Keratinocyte (primary cell): ENCODE results near the gene CEACAM19. TPM values are rescaled to one million over a fixed set of nuclear protein-coding genes. Genes with fewer than 3 reads are reported as not detected.

ENCODE experiments used
- DNase-seq: peaks from one replicate; pipeline ENCODE4 v3.0.0-alpha.2; 2011; ENCODE audit warnings: low read depth, missing footprints, low spot score
- FAIRE-seq: peaks from 2 replicates; lab custom pipeline; 2011; peaks lifted over from hg19 to GRCh38; lab: Jason Lieb, UNC
- H2AFZ ChIP-seq: 2 replicates; pipeline ENCODE4 v1.6.0; 2012; ENCODE audit warnings: low read length, control low read depth, inconsistent platforms; ENCODE audit not compliant: control insufficient read depth
- H3K27ac ChIP-seq: 2 replicates; pipeline ENCODE4 v1.5.1; 2011; ENCODE audit warnings: low read length; ENCODE audit not compliant: control insufficient read depth, insufficient read depth
- H3K27me3 ChIP-seq: 3 replicates; pipeline ENCODE4 v1.6.0; 2011; ENCODE audit warnings: low read length; ENCODE audit not compliant: control insufficient read depth, insufficient read depth; ENCODE audit errors: extremely low read depth
- H3K36me3 ChIP-seq, 2 experiments: 2 replicates in 1 of 2; 3 replicates in 1 of 2; pipeline ENCODE4 v1.5.1; 2011; ENCODE audit warnings: low read length in 2 of 2, mild to moderate bottlenecking in 1 of 2; ENCODE audit not compliant: control insufficient read depth in 2 of 2, insufficient read depth in 2 of 2; ENCODE audit errors: extremely low read depth in 1 of 2
- H3K4me1 ChIP-seq: 3 replicates; pipeline ENCODE4 v1.5.1; 2011; ENCODE audit warnings: low read length; ENCODE audit not compliant: control insufficient read depth, insufficient read depth; ENCODE audit errors: extremely low read depth
- H3K4me2 ChIP-seq: 3 replicates; pipeline ENCODE4 v1.6.0; 2011; ENCODE audit warnings: low read depth, low read length; ENCODE audit not compliant: control insufficient read depth, insufficient read depth; ENCODE audit errors: extremely low read depth
- H3K4me3 ChIP-seq, 3 experiments: fragments of 200-600 bp in 1 of 3; sonication (generic) in 1 of 3; 2 replicates in 2 of 3; 3 replicates in 1 of 3; pipeline ENCODE4 v1.5.1; 2011 to 2016; ENCODE audit warnings: low read length in 3 of 3, mild to moderate bottlenecking in 3 of 3, control low read depth in 2 of 3, inconsistent platforms in 1 of 3, low read depth in 1 of 3, mixed read lengths in 1 of 3, mixed run types in 1 of 3, moderate library complexity in 1 of 3; ENCODE audit not compliant: control insufficient read depth in 2 of 3, insufficient read depth in 2 of 3; ENCODE audit errors: extremely low read depth in 1 of 3
- H3K79me2 ChIP-seq: 2 replicates; pipeline ENCODE4 v1.6.0; 2012; ENCODE audit warnings: low read length; ENCODE audit not compliant: control insufficient read depth, insufficient read depth
- H3K9ac ChIP-seq: 3 replicates; pipeline ENCODE4 v1.6.0; 2011; ENCODE audit warnings: low read length; ENCODE audit not compliant: control insufficient read depth, insufficient read depth; ENCODE audit errors: extremely low read depth
- H3K9me1 ChIP-seq: 3 replicates; pipeline ENCODE4 v1.6.0; 2011; ENCODE audit warnings: low read length; ENCODE audit not compliant: control insufficient read depth, insufficient read depth; ENCODE audit errors: extremely low read depth
- H3K9me3 ChIP-seq: 2 replicates; pipeline ENCODE4 v1.5.1; 2012; ENCODE audit warnings: low read depth, low read length; ENCODE audit not compliant: control insufficient read depth
- H4K20me1 ChIP-seq: 3 replicates; pipeline ENCODE4 v1.6.0; 2011; ENCODE audit warnings: low read length; ENCODE audit not compliant: control insufficient read depth, insufficient read depth; ENCODE audit errors: extremely low read depth
- EZH2 ChIP-seq: IDR thresholded peaks from one replicate; pipeline ENCODE4 v1.6.1; 2012; ENCODE audit warnings: inconsistent platforms, mild to moderate bottlenecking, low read length, moderate library complexity
- dilution Hi-C: fragments of 300-500 bp; cut with MboI; formaldehyde crosslinking; loops from one replicate; pipeline ENCODE4 v1.7.0; 2020; ENCODE audit warnings: low sequenced_read_pairs; ENCODE audit not compliant: extremely low pct_ligation_motif_present
- polyA plus RNA-seq, 5 experiments: library from polyadenylated mRNA; depleted of rRNA in 3 of 5; stranded (reverse) in 3 of 5; stranded (forward) in 1 of 5; unstranded in 1 of 5; fragments of >200 nt; gene quantifications; 1 replicate in 1 of 5; 2 replicates in 3 of 5; 3 replicates in 1 of 5; pipeline versions ENCODE4 v1.2.1 to v1.2.3, GENCODE V29; 2011 to 2012; ENCODE audit warnings: missing spikeins in 2 of 5, low read depth in 1 of 5, low replicate concordance in 1 of 5
- small RNA-seq, 3 experiments: library from RNA; depleted of rRNA; stranded (forward); fragments of <200 nt; gene quantifications; one replicate each; pipeline ENCODE3, GENCODE V24; 2012; ENCODE audit warnings: low read depth in 3 of 3, low replicate concordance in 1 of 3; ENCODE audit not compliant: insufficient read length in 3 of 3
- TF ChIP-seq, protein P1 (sequence below), 3 experiments: IDR thresholded peaks in 1 of 3; conservative IDR thresholded peaks in 1 of 3; optimal IDR thresholded peaks in 1 of 3; 2 replicates in 2 of 3; 3 replicates in 1 of 3; pipeline versions ENCODE3 to v1.5.1; 2011; ENCODE audit warnings: low read length in 3 of 3, mild to moderate bottlenecking in 3 of 3, moderate library complexity in 2 of 3, control low read depth in 1 of 3, inconsistent platforms in 1 of 3; ENCODE audit not compliant: insufficient read depth in 2 of 3; ENCODE audit errors: extremely low read depth in 1 of 3

Gene CEACAM19
- polyA plus RNA-seq, 1 donor (not counting 4 experiments of a cell fraction or from before 2014, with no cell fraction given): 3.7 TPM

DNA sequence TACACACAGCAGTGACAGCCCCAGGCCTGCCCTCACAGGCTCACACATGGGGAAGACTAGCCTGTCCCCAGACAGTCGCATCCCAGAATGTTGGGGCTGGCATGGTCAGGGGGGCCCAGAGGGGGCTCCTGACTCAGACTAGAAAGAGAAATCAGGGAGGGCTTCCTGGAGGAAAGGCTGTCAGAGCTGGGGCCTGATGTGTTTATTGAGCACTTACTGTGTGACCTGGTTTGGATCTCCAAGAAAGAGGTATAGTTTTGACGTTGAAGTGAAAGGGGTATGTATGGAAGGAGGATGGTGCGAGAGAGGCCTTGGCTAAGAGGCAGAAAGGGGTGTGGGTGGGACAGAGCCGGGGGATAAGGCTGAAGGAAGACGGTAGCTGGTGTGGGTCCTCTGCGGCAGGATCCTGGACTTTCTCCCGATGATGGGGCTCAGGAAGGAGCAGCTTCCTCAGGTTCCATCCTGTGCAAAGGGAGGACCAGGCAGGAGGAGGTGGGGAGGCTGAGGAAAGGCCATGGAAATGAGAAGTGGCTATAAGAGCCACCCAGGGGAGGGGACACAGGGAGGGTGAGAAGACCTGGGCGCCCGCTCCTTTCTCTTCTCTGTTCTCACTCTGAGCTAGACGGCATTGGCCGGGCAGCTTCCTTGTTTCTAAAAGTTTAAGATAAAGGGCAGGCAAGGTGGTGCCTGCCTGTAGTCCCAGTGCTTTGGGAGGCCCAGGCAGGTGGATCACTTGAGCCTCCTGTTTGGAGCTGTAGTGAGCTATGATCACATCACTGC lies 61.1 kb downstream of the CEACAM19 start:
- Histone ChIP-seq H3K4me3 (no peak overlapping the region), H2AFZ (no peak overlapping the region), H3K79me2 (no peaks in the 10 kb centered on the region), H3K9me3 (no peaks in the 10 kb centered on the region), H3K9ac (no peak overlapping the region), H3K36me3 (no peaks in the 10 kb centered on the region), H3K9me1 (no peaks in the 10 kb centered on the region), H3K27ac (no peak overlapping the region), H4K20me1 (no peaks in the 10 kb centered on the region), H3K4me1 (peaks cover 7% of the 10 kb centered on the region), H3K4me2 (no peak overlapping the region), H3K27me3 (no peaks in the 10 kb centered on the region)
- DNase-seq (no peak), FAIRE-seq (no peak)
- dilution Hi-C loops: no loop called here
- no peak for TF ChIP-seq EZH2
- TF ChIP-seq, protein P1, sequence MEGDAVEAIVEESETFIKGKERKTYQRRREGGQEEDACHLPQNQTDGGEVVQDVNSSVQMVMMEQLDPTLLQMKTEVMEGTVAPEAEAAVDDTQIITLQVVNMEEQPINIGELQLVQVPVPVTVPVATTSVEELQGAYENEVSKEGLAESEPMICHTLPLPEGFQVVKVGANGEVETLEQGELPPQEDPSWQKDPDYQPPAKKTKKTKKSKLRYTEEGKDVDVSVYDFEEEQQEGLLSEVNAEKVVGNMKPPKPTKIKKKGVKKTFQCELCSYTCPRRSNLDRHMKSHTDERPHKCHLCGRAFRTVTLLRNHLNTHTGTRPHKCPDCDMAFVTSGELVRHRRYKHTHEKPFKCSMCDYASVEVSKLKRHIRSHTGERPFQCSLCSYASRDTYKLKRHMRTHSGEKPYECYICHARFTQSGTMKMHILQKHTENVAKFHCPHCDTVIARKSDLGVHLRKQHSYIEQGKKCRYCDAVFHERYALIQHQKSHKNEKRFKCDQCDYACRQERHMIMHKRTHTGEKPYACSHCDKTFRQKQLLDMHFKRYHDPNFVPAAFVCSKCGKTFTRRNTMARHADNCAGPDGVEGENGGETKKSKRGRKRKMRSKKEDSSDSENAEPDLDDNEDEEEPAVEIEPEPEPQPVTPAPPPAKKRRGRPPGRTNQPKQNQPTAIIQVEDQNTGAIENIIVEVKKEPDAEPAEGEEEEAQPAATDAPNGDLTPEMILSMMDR (optimal IDR thresholded peaks at IDR 0.05 in 1 of 3, IDR thresholded peaks at IDR 0.05 in 1 of 3, conservative IDR thresholded peaks at IDR 0.05 in 1 of 3; ENCODE audit: extremely low read depth in 1 of 3, insufficient read depth in 2 of 3, low read length in 3 of 3): no peak

Small RNA genes lying within 50 kb of the gene (small RNA-seq; reads per million reads assigned to genes)
- gene RF00285: 0 reads per million in 3 experiments

Other genes starting within 250 kb of the CEACAM19 start
- gene ZNF229, start 223.0 kb upstream of the CEACAM19 start, polyA plus RNA-seq: 4.8 to 6.7 TPM (median 5.9 TPM) in 3 replicates
- 1.1 to 2.6 TPM (median 1.4 TPM) in 3 replicates for gene ZNF180, start 171.0 kb upstream of the CEACAM19 start, polyA plus RNA-seq
- not detected in 3 replicates for gene CEACAM20, start 141.8 kb upstream of the CEACAM19 start, polyA plus RNA-seq
- 0.06 to 0.07 TPM in 2 of 3 replicates, not detected in the other for gene IGSF23, start 57.9 kb upstream of the CEACAM19 start, polyA plus RNA-seq
- 48.1 to 80.4 TPM (median 65.6 TPM) in 3 replicates for gene PVR, start 27.6 kb upstream of the CEACAM19 start, polyA plus RNA-seq
- gene CEACAM16, start 27.7 kb downstream of the CEACAM19 start, polyA plus RNA-seq: not detected in 3 replicates
- 1.1 to 1.8 TPM (median 1.5 TPM) in 3 replicates for gene BCL3, start 77.2 kb downstream of the CEACAM19 start, polyA plus RNA-seq
- 27.8 to 58.6 TPM (median 30.1 TPM) in 3 replicates for gene CBLC, start 106.4 kb downstream of the CEACAM19 start, polyA plus RNA-seq
- gene BCAM, start 137.6 kb downstream of the CEACAM19 start, polyA plus RNA-seq: 13.6 to 28.4 TPM (median 20.8 TPM) in 3 replicates
- gene NECTIN2, start 174.8 kb downstream of the CEACAM19 start, polyA plus RNA-seq: 26.8 to 38.9 TPM (median 29.8 TPM) in 3 replicates
- 46.9 to 92.1 TPM (median 56.0 TPM) in 3 replicates for gene TOMM40, start 219.8 kb downstream of the CEACAM19 start, polyA plus RNA-seq
- gene APOE, start 234.3 kb downstream of the CEACAM19 start, polyA plus RNA-seq: 27.9 to 217 TPM (median 30.2 TPM) in 3 replicates
- gene APOC1, start 243.1 kb downstream of the CEACAM19 start, polyA plus RNA-seq: 0.40 to 0.79 TPM (median 0.65 TPM) in 3 replicates